ENCODE results near the gene IGFBP1. TPM values are rescaled to one million over a fixed set of nuclear protein-coding genes. Genes with fewer than 3 reads are reported as not detected.
"Not testable (repeated sequence)": the region's sequence is repeated elsewhere in the genome, so short reads cannot be mapped to it uniquely, and the experiment has no call there.

The IGFBP1 gene
- not detected for total RNA-seq
- long read RNA-seq = 0 reads

GRCh38 chr7:45888185-45888992 is at the start of gene IGFBP1:
Gene IGFBP1 (plus strand): TSS chr7:45888488. CDS start chr7:45888653, 165 bp downstream.
- ATAC-seq = peak; percentile 17
- intact Hi-C loops (cut with DNase I, micrococcal nuclease) = no loop called here
- DNase-seq = no peak

DNA sequence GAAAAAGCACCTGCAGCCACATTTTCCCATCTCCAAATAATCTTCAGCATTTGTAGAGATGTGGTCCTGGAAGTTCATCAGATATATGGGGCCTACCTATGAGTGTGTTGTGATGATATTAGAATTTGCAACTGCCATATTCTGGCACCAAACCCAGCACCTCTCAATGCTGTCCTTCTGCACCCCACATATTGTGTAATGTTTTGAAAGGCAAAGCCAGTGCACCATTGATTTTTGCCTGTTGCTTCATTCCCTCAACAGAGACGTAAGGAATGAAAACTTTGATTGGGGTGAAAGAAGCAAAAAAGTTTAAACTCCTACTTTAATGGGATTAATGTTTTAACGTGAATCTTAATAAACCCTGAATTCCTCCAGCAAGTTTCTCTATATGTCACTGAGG is 49.4 kb upstream of the IGFBP1 start:
- intact Hi-C loops (cut with DNase I, micrococcal nuclease); ATAC-seq; DNase-seq: not testable (repeated sequence)

- ATAC-seq; DNase-seq; intact Hi-C loops (cut with DNase I, micrococcal nuclease): not testable (repeated sequence)
Measured at GRCh38 chr7:45841926-45842717, 46.2 kb upstream of the IGFBP1 start.

DNA sequence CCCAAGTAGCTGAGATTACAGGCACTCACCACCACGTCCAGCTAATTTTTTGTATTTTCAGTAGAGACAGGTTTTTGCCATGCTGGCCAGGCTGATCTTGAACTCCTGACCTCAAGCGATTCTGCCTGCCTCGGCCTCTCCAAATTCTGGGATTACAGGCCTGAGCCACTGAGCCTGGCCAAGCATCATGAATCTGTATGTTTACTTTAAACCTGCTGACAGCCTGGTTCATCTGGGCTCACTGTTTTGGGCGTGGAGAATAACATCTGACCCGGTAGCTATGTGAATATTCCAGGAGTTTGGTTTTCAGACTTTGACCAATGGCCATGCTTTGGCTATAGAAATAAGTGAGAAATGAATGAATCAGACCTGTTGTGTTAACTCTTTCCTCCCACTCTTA is 41.8 kb upstream of the IGFBP1 start:
- DNase-seq; intact Hi-C loops (cut with DNase I, micrococcal nuclease); ATAC-seq: not testable (repeated sequence)

- intact Hi-C loops (cut with DNase I, micrococcal nuclease); DNase-seq; ATAC-seq: not testable (repeated sequence)
Measured at GRCh38 chr7:45848734-45849133, 39.6 kb upstream of the IGFBP1 start.

- ATAC-seq = peak; percentile 46
- intact Hi-C loops (cut with DNase I, micrococcal nuclease); DNase-seq: not testable (repeated sequence)
Measured at GRCh38 chr7:45852984-45853383, 35.3 kb upstream of the IGFBP1 start.

DNA sequence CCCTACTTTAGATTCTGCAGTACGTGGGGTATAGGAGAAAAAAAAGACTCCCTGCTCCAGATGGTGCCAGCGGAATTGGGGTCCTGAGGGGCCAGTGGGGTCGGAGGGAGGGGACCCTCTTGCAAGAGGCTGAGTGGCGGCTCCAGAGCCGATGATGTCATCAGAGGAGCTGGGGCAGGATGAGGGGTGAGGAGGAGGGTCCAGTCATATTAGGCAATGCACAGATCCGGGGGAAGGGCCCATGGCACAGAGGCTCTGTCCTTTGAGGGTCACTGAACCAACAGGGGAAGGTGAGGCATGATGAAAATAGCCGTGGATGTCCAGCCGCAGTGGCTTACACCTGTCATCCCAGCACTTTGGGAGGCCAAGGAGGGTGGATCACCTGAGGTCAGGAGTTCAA is 34.8 kb upstream of the IGFBP1 start:
- ATAC-seq; intact Hi-C loops (cut with DNase I, micrococcal nuclease); DNase-seq: not testable (repeated sequence)

DNA sequence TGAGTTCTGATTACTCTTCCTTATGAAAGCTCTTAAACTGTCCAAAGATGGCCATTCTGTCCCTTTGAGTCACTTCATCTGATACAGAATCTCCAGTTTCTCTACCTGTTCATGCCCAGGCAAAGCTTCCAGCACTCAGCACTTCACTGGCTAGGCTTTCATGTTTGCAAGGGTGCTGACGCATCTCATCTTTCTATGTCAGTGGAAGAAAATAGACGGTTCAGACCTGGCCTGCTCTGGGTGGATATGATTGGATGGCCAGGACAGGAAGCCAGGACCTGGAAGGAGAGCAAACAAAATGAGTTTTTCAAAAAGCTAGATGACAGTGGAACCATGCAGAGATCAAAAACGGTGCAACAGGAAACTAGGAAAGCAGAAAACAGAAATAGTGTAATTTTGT is 32.6 kb upstream of the IGFBP1 start:
- ATAC-seq; intact Hi-C loops (cut with DNase I, micrococcal nuclease); DNase-seq: not testable (repeated sequence)

GRCh38 chr7:45856888-45857287 is 31.4 kb upstream of the IGFBP1 start:
- intact Hi-C loops (cut with DNase I, micrococcal nuclease); DNase-seq; ATAC-seq: not testable (repeated sequence)

GRCh38 chr7:45863715-45864114 is 24.6 kb upstream of the IGFBP1 start:
- intact Hi-C loops (cut with DNase I, micrococcal nuclease) = no loop called here
- ATAC-seq = no peak
- DNase-seq = no peak

- intact Hi-C loops (cut with DNase I, micrococcal nuclease) = no loop called here
- DNase-seq = no peak
Measured at GRCh38 chr7:45865594-45866410, 22.5 kb upstream of the IGFBP1 start.

DNA sequence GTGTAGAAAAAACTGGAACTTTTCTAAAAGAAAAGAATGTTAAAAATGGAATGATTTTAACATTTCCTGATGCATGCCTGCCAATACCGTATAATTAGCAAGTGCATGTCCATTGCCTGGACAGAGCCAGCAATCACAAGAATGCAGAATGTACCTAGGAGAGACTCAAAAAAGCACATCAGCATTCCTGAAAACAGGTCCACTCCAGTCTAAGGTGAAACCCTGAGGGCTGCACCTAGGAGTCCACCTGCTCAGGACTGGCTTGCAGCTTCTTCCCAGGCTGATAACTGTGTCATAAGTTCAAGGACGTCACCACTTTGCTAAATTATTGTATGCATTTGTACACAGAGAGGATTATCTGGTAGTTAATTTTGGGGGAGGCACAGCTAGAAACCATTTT is 20.8 kb upstream of the IGFBP1 start:
- no peak for ATAC-seq
- intact Hi-C loops (cut with DNase I, micrococcal nuclease) = no loop called here
- DNase-seq = no peak

More at GRCh38 chr7:45865594-45866410, 22.5 kb upstream of the IGFBP1 start:
- no peak for ATAC-seq

DNA sequence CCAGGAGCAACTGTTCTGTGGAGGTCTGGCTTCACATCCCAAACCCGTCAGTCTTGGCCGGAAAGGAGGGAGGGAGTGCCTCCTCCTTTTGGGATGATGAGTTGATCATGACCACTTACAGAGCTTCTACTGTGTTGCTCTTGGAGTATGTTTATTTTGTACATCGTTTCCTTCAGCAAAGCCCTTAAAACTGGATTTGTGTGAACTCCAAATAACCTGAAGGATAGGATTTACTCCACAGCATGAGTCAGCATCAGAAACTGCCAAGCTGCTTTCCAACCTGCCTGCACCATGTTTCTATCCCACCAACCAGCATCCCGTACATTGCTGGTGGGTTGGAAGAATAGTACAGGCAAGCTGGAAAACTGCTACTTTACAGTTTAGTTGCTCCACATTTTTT is 18.9 kb upstream of the IGFBP1 start:
- no peak for ATAC-seq
- DNase-seq = no peak
- intact Hi-C loops (cut with DNase I, micrococcal nuclease) = no loop called here

DNA sequence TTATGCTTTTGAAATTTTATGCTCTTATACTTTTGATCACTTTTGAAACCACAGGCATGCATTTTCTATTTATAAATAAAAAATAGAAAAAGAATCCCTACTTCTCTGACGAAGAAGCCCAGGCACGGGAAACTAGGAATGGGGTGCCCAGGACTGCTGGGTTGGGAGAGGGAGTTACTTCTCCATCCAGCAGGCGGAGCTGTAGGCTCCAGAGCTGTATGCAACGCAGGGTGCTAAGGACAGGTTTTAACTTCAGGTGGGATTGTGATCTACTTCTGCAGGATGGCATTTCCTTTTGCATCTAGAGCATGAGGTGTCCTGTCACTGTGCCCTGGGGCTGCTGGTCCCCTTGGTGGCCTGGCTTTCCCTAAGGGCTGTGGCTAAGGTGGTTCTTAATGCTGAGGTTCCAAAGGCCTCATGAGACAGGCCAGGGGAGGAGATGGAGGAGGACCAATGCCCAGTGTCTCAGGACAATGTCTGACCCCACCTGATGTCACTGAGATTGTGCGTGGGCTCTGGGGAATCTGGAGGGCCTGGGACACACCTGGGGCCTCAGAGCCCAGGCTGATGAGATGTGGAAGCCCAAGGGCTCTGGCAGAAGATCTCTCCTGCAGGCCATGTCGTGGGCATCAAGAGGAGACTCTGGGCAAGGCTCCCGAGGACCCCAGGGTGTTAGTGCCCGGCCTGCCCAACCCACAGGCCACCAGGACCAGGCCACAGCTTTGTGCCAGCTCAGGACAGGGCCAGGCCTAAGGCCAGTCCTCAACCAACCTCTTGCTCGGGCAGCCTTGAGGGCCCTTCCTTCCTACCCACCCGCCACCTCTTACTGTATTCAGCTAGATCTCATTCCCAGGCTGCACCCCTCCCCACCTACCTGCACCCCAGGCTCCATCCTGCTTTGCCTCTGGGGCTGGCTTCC is 15.9 kb upstream of the IGFBP1 start:
- ATAC-seq (no peak), DNase-seq (no peak)
- intact Hi-C loops (cut with DNase I, micrococcal nuclease) = no loop called here

- ATAC-seq (no peak), DNase-seq (no peak)
- intact Hi-C loops (cut with DNase I, micrococcal nuclease) = no loop called here
Measured at GRCh38 chr7:45873035-45873354, 15.3 kb upstream of the IGFBP1 start, which contains the start of gene CCDC201. Gene CCDC201 (minus strand): TSS chr7:45873082. CDS start chr7:45873007, 75 bp downstream.

DNA sequence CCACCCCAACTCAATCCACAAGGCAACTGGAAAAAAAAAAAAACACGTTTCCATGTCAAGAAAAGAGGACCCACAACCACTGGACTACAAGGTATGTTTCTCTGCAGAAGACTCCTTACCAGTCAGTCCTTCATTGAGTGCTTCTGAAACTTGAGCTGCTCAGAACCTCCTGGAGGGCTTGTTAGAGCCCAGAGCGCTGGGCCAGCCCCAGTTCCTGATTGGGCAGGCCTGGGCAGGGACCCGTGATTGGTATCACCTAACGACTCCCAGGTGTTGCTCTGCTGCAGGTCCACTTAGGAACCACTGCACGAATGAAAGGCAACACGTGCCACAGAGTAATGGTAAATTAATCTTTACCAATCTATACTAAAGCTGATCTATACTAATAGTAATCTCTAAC is 14.9 kb upstream of the IGFBP1 start:
- intact Hi-C loops (cut with DNase I, micrococcal nuclease) = no loop called here
- ATAC-seq (no peak), DNase-seq (no peak)

DNA sequence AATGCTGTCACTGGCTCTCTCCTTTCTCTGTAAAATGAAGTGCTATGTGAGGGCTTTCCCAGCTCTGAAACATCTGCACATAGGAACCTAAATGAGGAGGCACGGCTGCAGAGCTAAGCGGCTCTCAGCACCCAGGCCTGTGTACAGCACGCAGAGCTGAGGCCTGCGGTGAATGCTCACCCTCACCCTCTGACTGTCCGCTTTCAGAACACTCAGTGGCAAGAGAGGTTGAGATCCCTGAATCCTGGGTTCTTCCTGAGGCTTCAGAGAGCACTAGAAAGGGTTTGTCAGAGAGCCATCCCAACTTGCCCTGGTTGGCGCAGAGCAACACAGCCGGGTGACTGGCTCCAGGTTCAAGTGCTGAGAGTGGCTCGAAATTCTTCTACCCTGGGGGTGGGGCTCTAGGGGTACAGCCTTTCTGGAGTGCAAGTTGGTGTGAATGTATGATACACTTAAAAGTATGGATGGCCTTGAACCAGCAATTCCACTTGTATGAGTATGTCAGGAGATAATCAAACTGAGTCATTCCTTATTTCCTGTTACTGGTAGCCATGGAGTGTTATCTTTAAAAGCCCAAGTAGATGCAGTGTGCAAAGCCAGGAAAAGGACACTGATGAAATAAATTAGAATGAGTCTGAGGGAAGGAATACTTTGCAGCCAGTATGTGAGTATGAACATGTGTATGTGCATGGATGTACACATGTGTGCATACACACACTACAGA is 13.7 kb upstream of the IGFBP1 start:
- no peak for DNase-seq
- intact Hi-C loops (cut with DNase I, micrococcal nuclease) = no loop called here
- ATAC-seq = no peak

All from left colon (tissue), 2 donors.